GM23338 (cell line): Measurements from ENCODE around the gene PDXDC1. TPM values are rescaled to one million over a fixed set of nuclear protein-coding genes. Genes with fewer than 3 reads are reported as not detected.

Source experiments
- ATAC-seq: fragments of 200-7000 bp; cut with Tn5 transposase; 3 replicates; pipeline ENCODE4 v1.9.1; 2020
- DNase-seq: peaks from one replicate; pipeline ENCODE4 v3.0.0-alpha.2; 2015; ENCODE audit warnings: low spot score
- H2AFZ ChIP-seq: fragments of 200-600 bp; sonication (generic); 2 replicates; pipeline ENCODE4 v1.8.0; 2016; ENCODE audit warnings: antibody characterized with exemption, mild to moderate bottlenecking, moderate library complexity
- H3F3A ChIP-seq: fragments of 200-600 bp; sonication (generic); replicated peaks from 2 replicates; pipeline ENCODE4 v1.8.0; 2017; ENCODE audit warnings: antibody characterized with exemption, mixed run types, low read depth
- H3K27ac ChIP-seq: fragments of 200-600 bp; sonication (generic); 2 replicates; pipeline ENCODE4 v1.6.1; 2016; ENCODE audit warnings: low read depth
- H3K27me3 ChIP-seq: fragments of 200-600 bp; sonication (generic); 2 replicates; pipeline ENCODE4 v1.8.0; 2016; ENCODE audit warnings: mild to moderate bottlenecking, mixed run types, moderate library complexity; ENCODE audit not compliant: insufficient read depth
- H3K36me3 ChIP-seq: fragments of 200-600 bp; sonication (generic); 2 replicates; pipeline ENCODE4 v1.8.0; 2016; ENCODE audit warnings: mild to moderate bottlenecking; ENCODE audit not compliant: insufficient read depth
- H3K4me1 ChIP-seq: fragments of 200-600 bp; sonication (generic); 2 replicates; pipeline ENCODE4 v1.8.0; 2016; ENCODE audit warnings: mild to moderate bottlenecking, moderate library complexity; ENCODE audit not compliant: insufficient read depth
- H3K4me2 ChIP-seq: fragments of 200-600 bp; sonication (generic); 2 replicates; pipeline ENCODE4 v1.7.1; 2017; ENCODE audit warnings: mixed run types
- H3K4me3 ChIP-seq: fragments of 200-600 bp; sonication (generic); 2 replicates; pipeline ENCODE4 v1.6.1; 2016; ENCODE audit warnings: mixed run types
- H3K79me2 ChIP-seq: fragments of 200-600 bp; sonication (generic); replicated peaks from 2 replicates; pipeline ENCODE4 v1.8.0; 2017; ENCODE audit warnings: mild to moderate bottlenecking; ENCODE audit not compliant: insufficient read depth
- H3K9me2 ChIP-seq: fragments of 200-600 bp; sonication (generic); 2 replicates; pipeline ENCODE4 v1.8.0; 2017; ENCODE audit not compliant: insufficient read depth
- H4K20me1 ChIP-seq: fragments of 200-600 bp; sonication (generic); replicated peaks from 2 replicates; pipeline ENCODE4 v1.8.0; 2017; ENCODE audit warnings: mild to moderate bottlenecking; ENCODE audit not compliant: insufficient read depth
- H3K27ac Mint-ChIP-seq: 2 replicates; pipeline ENCODE4 v1.8.0; 2020; ENCODE audit warnings: inconsistent platforms, mild to moderate bottlenecking, moderate library complexity, mixed read lengths
- H3K27me3 Mint-ChIP-seq: 3 replicates; pipeline ENCODE4 v1.8.0; 2022; ENCODE audit warnings: low read depth, mild to moderate bottlenecking, moderate library complexity, mixed read lengths, inconsistent platforms; ENCODE audit not compliant: insufficient read depth, poor library complexity
- H3K36me3 Mint-ChIP-seq: 3 replicates; pipeline ENCODE4 v1.8.0; 2021; ENCODE audit warnings: low read depth, mild to moderate bottlenecking, inconsistent platforms, moderate library complexity, mixed read lengths
- H3K4me1 Mint-ChIP-seq: 3 replicates; pipeline ENCODE4 v1.8.0; 2020; ENCODE audit warnings: mild to moderate bottlenecking, inconsistent platforms, mixed read lengths
- H3K4me3 Mint-ChIP-seq: 3 replicates; pipeline ENCODE4 v1.8.0; 2021; ENCODE audit warnings: moderate library complexity, mild to moderate bottlenecking, inconsistent platforms, mixed read lengths
- H3K9me3 Mint-ChIP-seq: 3 replicates; pipeline ENCODE4 v1.8.0; 2020; ENCODE audit warnings: moderate library complexity, mild to moderate bottlenecking, inconsistent platforms, mixed read lengths
- EZH2 ChIP-seq: fragments of 200-600 bp; sonication (generic); IDR thresholded peaks from one replicate; pipeline ENCODE4 v1.8.0; 2017; ENCODE audit warnings: antibody characterized with exemption, mild to moderate bottlenecking, low read depth; ENCODE audit not compliant: unreplicated experiment
- EZH2phosphoT487 ChIP-seq: fragments of 200-600 bp; sonication (generic); IDR thresholded peaks from one replicate; pipeline ENCODE4 v1.8.1; 2018; ENCODE audit warnings: antibody characterized with exemption; ENCODE audit not compliant: unreplicated experiment
- JUNB ChIP-seq: IDR thresholded peaks from one replicate; pipeline ENCODE4 v1.6.1; 2016; ENCODE audit warnings: antibody characterized with exemption; ENCODE audit not compliant: unreplicated experiment
- NANOG ChIP-seq: IDR thresholded peaks from 2 replicates; pipeline ENCODE4 v1.6.1; 2016; ENCODE audit warnings: antibody characterized with exemption, borderline replicate concordance
- POLR2AphosphoS5 ChIP-seq: IDR thresholded peaks from 2 replicates; pipeline ENCODE4 v1.6.1; 2016; ENCODE audit warnings: antibody characterized with exemption, low read depth
- STAT1 ChIP-seq: IDR thresholded peaks from one replicate; pipeline ENCODE4 v1.6.1; 2016; ENCODE audit warnings: antibody characterized with exemption; ENCODE audit not compliant: unreplicated experiment
- ZNF114 ChIP-seq: fragments of 250-450 bp; sonication (Bioruptor Pico); IDR thresholded peaks from 2 replicates; pipeline ENCODE4 v1.5.0; 2020; ENCODE audit warnings: mild to moderate bottlenecking, moderate library complexity
- ZNF331 ChIP-seq: fragments of 250-450 bp; sonication (Bioruptor Pico); IDR thresholded peaks from 2 replicates; pipeline ENCODE4 v1.5.0; 2020; ENCODE audit warnings: low read depth, mild to moderate bottlenecking, moderate library complexity
- polyA plus RNA-seq: library from polyadenylated mRNA; unstranded; fragments of >200 nt; fragmentation: Nextera tagmentation; extraction: Ambion mirVana; gene quantifications from 2 replicates; pipeline ENCODE4 v1.2.1, GENCODE V29; 2016
- total RNA-seq: library from RNA; depleted of rRNA; stranded (reverse); fragments of >200 nt; shearing (Covaris generic); gene quantifications from 2 replicates; pipeline ENCODE4 v1.2.3, GENCODE V29; 2014
- TF ChIP-seq, protein P1 (sequence below): fragments of 250-450 bp; sonication (Bioruptor Pico); IDR thresholded peaks from 2 replicates; pipeline ENCODE4 v1.5.0; 2020; ENCODE audit warnings: mild to moderate bottlenecking, moderate library complexity
- TF ChIP-seq, protein P2 (sequence below): IDR thresholded peaks from 2 replicates; pipeline ENCODE4 v1.6.1; 2016; ENCODE audit warnings: antibody characterized with exemption

Gene PDXDC1
- total and polyA plus RNA-seq, 2 experiments from 2014 or later = 40.0 to 91.6 TPM

DNA sequence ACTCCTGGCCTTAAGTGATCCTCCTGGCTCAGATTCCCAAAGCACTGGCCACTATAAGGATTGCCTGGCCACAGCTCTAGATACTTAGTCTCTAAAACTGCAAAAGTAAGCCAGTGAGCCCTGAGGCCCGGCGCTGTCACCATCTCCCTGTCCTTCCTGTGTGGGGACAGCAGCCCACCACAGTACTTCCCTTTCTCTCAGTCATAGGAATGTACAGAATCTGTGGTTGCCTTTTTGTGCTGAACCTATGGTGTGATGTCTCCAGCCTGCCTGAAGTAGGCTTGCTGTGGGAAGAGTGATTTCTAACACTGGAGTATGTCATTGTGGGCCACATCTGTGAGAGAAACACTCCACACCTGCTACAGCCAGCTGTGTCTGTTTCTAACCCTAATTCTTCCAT, 56.4 kb downstream of the PDXDC1 start (continued):
- TF ChIP-seq, protein P1, sequence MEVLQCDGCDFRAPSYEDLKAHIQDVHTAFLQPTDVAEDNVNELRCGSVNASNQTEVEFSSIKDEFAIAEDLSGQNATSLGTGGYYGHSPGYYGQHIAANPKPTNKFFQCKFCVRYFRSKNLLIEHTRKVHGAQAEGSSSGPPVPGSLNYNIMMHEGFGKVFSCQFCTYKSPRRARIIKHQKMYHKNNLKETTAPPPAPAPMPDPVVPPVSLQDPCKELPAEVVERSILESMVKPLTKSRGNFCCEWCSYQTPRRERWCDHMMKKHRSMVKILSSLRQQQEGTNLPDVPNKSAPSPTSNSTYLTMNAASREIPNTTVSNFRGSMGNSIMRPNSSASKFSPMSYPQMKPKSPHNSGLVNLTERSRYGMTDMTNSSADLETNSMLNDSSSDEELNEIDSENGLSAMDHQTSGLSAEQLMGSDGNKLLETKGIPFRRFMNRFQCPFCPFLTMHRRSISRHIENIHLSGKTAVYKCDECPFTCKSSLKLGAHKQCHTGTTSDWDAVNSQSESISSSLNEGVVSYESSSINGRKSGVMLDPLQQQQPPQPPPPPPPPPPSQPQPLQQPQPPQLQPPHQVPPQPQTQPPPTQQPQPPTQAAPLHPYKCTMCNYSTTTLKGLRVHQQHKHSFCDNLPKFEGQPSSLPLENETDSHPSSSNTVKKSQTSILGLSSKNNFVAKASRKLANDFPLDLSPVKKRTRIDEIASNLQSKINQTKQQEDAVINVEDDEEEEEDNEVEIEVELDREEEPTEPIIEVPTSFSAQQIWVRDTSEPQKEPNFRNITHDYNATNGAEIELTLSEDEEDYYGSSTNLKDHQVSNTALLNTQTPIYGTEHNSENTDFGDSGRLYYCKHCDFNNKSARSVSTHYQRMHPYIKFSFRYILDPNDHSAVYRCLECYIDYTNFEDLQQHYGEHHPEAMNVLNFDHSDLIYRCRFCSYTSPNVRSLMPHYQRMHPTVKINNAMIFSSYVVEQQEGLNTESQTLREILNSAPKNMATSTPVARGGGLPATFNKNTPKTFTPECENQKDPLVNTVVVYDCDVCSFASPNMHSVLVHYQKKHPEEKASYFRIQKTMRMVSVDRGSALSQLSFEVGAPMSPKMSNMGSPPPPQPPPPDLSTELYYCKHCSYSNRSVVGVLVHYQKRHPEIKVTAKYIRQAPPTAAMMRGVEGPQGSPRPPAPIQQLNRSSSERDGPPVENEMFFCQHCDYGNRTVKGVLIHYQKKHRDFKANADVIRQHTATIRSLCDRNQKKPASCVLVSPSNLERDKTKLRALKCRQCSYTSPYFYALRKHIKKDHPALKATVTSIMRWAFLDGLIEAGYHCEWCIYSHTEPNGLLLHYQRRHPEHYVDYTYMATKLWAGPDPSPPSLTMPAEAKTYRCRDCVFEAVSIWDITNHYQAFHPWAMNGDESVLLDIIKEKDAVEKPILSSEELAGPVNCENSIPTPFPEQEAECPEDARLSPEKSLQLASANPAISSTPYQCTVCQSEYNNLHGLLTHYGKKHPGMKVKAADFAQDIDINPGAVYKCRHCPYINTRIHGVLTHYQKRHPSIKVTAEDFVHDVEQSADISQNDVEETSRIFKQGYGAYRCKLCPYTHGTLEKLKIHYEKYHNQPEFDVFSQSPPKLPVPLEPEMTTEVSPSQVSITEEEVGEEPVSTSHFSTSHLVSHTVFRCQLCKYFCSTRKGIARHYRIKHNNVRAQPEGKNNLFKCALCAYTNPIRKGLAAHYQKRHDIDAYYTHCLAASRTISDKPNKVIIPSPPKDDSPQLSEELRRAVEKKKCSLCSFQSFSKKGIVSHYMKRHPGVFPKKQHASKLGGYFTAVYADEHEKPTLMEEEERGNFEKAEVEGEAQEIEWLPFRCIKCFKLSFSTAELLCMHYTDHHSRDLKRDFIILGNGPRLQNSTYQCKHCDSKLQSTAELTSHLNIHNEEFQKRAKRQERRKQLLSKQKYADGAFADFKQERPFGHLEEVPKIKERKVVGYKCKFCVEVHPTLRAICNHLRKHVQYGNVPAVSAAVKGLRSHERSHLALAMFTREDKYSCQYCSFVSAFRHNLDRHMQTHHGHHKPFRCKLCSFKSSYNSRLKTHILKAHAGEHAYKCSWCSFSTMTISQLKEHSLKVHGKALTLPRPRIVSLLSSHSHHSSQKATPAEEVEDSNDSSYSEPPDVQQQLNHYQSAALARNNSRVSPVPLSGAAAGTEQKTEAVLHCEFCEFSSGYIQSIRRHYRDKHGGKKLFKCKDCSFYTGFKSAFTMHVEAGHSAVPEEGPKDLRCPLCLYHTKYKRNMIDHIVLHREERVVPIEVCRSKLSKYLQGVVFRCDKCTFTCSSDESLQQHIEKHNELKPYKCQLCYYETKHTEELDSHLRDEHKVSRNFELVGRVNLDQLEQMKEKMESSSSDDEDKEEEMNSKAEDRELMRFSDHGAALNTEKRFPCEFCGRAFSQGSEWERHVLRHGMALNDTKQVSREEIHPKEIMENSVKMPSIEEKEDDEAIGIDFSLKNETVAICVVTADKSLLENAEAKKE (CRISPR knock-in tag) = no peak
- TF ChIP-seq EZH2 = no peak
- TF ChIP-seq JUNB = no peak
- no peak for TF ChIP-seq POLR2AphosphoS5

DNA sequence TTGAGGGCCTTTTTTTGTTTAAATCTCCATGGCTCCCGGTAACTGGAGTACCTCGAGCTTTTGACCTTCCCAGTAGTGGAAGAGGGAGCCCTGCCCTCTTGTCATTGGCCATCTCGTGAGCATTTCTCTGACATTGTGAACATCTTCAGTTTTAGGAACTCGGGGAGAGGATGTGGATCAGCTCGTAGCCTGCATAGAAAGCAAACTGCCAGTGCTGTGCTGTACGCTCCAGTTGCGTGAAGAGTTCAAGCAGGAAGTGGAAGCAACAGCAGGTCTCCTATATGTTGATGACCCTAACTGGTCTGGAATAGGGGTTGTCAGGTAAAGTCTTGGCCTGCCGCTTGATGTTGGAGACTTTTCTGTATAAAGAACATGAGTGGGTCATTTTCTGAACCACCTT, 56.8 kb downstream of the PDXDC1 start:
- peaks cover 8% of the 10 kb centered on the region for H3K4me1 Mint-ChIP-seq
- Histone ChIP-seq H3K4me1 (peaks cover 5% of the 10 kb centered on the region; the same call in 1 of the 2 replicates), H3F3A (peaks cover 13% of the 10 kb centered on the region; the same call in 1 of the 2 replicates), H4K20me1 (peaks cover 8% of the 10 kb centered on the region), H3K27me3 (no peaks in the 10 kb centered on the region), H3K36me3 (peaks cover 14% of the 10 kb centered on the region), H3K4me3 (no peak overlapping the region), H2AFZ (no peak overlapping the region), H3K27ac (no peak overlapping the region), H3K79me2 (0 out of 2 replicates have a peak, but pooled peaks cover 4% of the 10 kb centered on the region), H3K9me2 (no peaks in the 10 kb centered on the region), H3K4me2 (no peak overlapping the region)
- H3K4me3 Mint-ChIP-seq = no peak overlapping the region
- no peak for DNase-seq
- H3K27ac Mint-ChIP-seq = no peak overlapping the region
- no peak for ATAC-seq
- H3K9me3 Mint-ChIP-seq = no peaks in the 10 kb centered on the region
- peaks cover 6% of the 10 kb centered on the region for H3K27me3 Mint-ChIP-seq
- peaks cover 63% of the 10 kb centered on the region for H3K36me3 Mint-ChIP-seq
- TF ChIP-seq STAT1 (no peak), ZNF114 (no peak), EZH2phosphoT487 (no peak), ZNF331 (CRISPR knock-in tag) (no peak), NANOG (no peak), POLR2AphosphoS5 (no peak), JUNB (no peak)
- TF ChIP-seq, protein P2, sequence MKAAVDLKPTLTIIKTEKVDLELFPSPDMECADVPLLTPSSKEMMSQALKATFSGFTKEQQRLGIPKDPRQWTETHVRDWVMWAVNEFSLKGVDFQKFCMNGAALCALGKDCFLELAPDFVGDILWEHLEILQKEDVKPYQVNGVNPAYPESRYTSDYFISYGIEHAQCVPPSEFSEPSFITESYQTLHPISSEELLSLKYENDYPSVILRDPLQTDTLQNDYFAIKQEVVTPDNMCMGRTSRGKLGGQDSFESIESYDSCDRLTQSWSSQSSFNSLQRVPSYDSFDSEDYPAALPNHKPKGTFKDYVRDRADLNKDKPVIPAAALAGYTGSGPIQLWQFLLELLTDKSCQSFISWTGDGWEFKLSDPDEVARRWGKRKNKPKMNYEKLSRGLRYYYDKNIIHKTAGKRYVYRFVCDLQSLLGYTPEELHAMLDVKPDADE = no peak
